ENCODE data around the gene OR5AU1.
A peak's percentile ranks its signal among the peaks of the same experiment; 100 is the strongest.
"Not testable (repeated sequence)": the region's sequence is repeated elsewhere in the genome, so short reads cannot be mapped to it uniquely, and the experiment has no call there.

Gene OR5AU1

GRCh38 chr14:21171128-21171527 lies 15.3 kb upstream of the OR5AU1 start:
- Histone ChIP-seq H3K27ac (ENCODE audit: poor library complexity, severe bottlenecking) (no peak overlapping the region), H3K4me3 (ENCODE audit: severe bottlenecking) (no peak overlapping the region), H3K4me1 (ENCODE audit: insufficient read depth, poor library complexity, severe bottlenecking) (peaks cover 3% of the 10 kb centered on the region), H3K27me3 (ENCODE audit: insufficient read depth, poor library complexity, severe bottlenecking) (peaks cover 5% of the 10 kb centered on the region), H3K9me3 (ENCODE audit: severe bottlenecking) (no peaks in the 10 kb centered on the region), H3K36me3 (ENCODE audit: low read depth) (no peaks in the 10 kb centered on the region)
- TF ChIP-seq CTCF (IDR thresholded peaks at IDR 0.05; ENCODE audit: poor library complexity, severe bottlenecking), result no peak
- DNase-seq (ENCODE audit: low spot score) (no peak), ATAC-seq (ENCODE audit: low read depth) (no peak)

- no peak overlapping the region for H3K27ac ChIP-seq (ENCODE audit: poor library complexity, severe bottlenecking)
- no peaks in the 10 kb centered on the region for H3K36me3 ChIP-seq (ENCODE audit: low read depth)
- no peak overlapping the region for H3K4me3 ChIP-seq (ENCODE audit: severe bottlenecking)
- H3K9me3 ChIP-seq (ENCODE audit: severe bottlenecking), result no peaks in the 10 kb centered on the region
- H3K27me3 ChIP-seq (ENCODE audit: insufficient read depth, poor library complexity, severe bottlenecking), result peaks cover 5% of the 10 kb centered on the region
- no peak for ATAC-seq (ENCODE audit: low read depth)
- DNase-seq (ENCODE audit: low spot score), result no peak
- TF ChIP-seq CTCF (IDR thresholded peaks at IDR 0.05; ENCODE audit: poor library complexity, severe bottlenecking), result no peak
- peaks cover 3% of the 10 kb centered on the region for H3K4me1 ChIP-seq (ENCODE audit: insufficient read depth, poor library complexity, severe bottlenecking)
These were observed 13.7 kb upstream of the OR5AU1 start for GRCh38 chr14:21169573-21169972.

GRCh38 chr14:21168055-21168454 lies 12.2 kb upstream of the OR5AU1 start:
- DNase-seq (ENCODE audit: low spot score), result no peak
- H3K36me3 ChIP-seq (ENCODE audit: low read depth), result no peaks in the 10 kb centered on the region
- no peak overlapping the region for H3K4me3 ChIP-seq (ENCODE audit: severe bottlenecking)

GRCh38 chr14:21165670-21166069 lies 9.8 kb upstream of the OR5AU1 start:
- H3K36me3 ChIP-seq (ENCODE audit: low read depth); DNase-seq (ENCODE audit: low spot score); H3K9me3 ChIP-seq (ENCODE audit: severe bottlenecking); ATAC-seq (ENCODE audit: low read depth); H3K4me3 ChIP-seq (ENCODE audit: severe bottlenecking); H3K4me1 ChIP-seq (ENCODE audit: insufficient read depth, poor library complexity, severe bottlenecking); H3K27me3 ChIP-seq (ENCODE audit: insufficient read depth, poor library complexity, severe bottlenecking); H3K27ac ChIP-seq (ENCODE audit: poor library complexity, severe bottlenecking): not testable (repeated sequence)

More at GRCh38 chr14:21168055-21168454, 12.2 kb upstream of the OR5AU1 start:
- H3K4me1 ChIP-seq (ENCODE audit: insufficient read depth, poor library complexity, severe bottlenecking), result peaks cover 3% of the 10 kb centered on the region
- H3K27ac ChIP-seq (ENCODE audit: poor library complexity, severe bottlenecking), result no peak overlapping the region
- ATAC-seq (ENCODE audit: low read depth), result peak; percentile 65; the same call in 1 of the 3 replicates
- H3K27me3 ChIP-seq (ENCODE audit: insufficient read depth, poor library complexity, severe bottlenecking), result no peaks in the 10 kb centered on the region
- no peaks in the 10 kb centered on the region for H3K9me3 ChIP-seq (ENCODE audit: severe bottlenecking)
- no peak for TF ChIP-seq CTCF (IDR thresholded peaks at IDR 0.05; ENCODE audit: poor library complexity, severe bottlenecking)

GRCh38 chr14:21165002-21165605 lies 9.2 kb upstream of the OR5AU1 start:
- H3K27me3 ChIP-seq (ENCODE audit: insufficient read depth, poor library complexity, severe bottlenecking); DNase-seq (ENCODE audit: low spot score); H3K4me1 ChIP-seq (ENCODE audit: insufficient read depth, poor library complexity, severe bottlenecking); H3K9me3 ChIP-seq (ENCODE audit: severe bottlenecking); H3K36me3 ChIP-seq (ENCODE audit: low read depth); H3K27ac ChIP-seq (ENCODE audit: poor library complexity, severe bottlenecking); H3K4me3 ChIP-seq (ENCODE audit: severe bottlenecking): not testable (repeated sequence)
- ATAC-seq (ENCODE audit: low read depth), result 0 out of 3 replicates have a peak, but pooled peaks have one; percentile 8

- ATAC-seq (ENCODE audit: low read depth), result no peak
- Histone ChIP-seq H3K9me3 (ENCODE audit: severe bottlenecking) (no peaks in the 10 kb centered on the region), H3K4me3 (ENCODE audit: severe bottlenecking) (no peak overlapping the region), H3K36me3 (ENCODE audit: low read depth) (no peaks in the 10 kb centered on the region), H3K4me1 (ENCODE audit: insufficient read depth, poor library complexity, severe bottlenecking) (no peaks in the 10 kb centered on the region), H3K27ac (ENCODE audit: poor library complexity, severe bottlenecking) (no peak overlapping the region), H3K27me3 (ENCODE audit: insufficient read depth, poor library complexity, severe bottlenecking) (peaks cover 10% of the 10 kb centered on the region)
- no peak for DNase-seq (ENCODE audit: low spot score)
- TF ChIP-seq CTCF (IDR thresholded peaks at IDR 0.05; ENCODE audit: poor library complexity, severe bottlenecking), result no peak
These were observed 8.0 kb upstream of the OR5AU1 start for GRCh38 chr14:21163871-21164291.

All from RWPE2 (cell line).